ENCODE results near the gene BLZF1.

BLZF1 gene

DNA sequence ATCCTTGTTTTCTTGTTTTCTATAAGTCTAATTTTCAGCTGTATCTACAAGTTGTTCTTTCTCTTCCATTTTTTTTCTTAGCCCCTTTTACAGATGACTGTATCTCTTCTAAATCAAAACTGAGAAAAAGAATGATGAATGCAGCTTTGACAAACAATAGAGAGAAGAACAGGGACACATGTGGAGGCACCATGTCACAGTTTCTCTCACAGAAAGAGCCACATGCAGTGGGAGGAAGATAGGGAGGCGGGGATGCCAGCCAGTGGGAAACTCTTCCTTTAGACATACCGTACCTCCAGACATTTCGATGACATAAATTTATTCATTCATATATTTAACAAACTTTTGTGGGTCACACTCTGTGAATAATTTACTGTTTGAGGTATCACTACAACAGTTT is 45.9 kb upstream of the BLZF1 start:
- Histone ChIP-seq H3K36me3 (ENCODE audit: low read length) (no peaks in the 10 kb centered on the region), H2AFZ (ENCODE audit: low read depth, low read length, severe bottlenecking) (no peak overlapping the region), H3K4me3 (ENCODE audit: insufficient read depth, low read length, poor library complexity, severe bottlenecking) (no peak overlapping the region), H3K9me2 (replicated peaks; ENCODE audit: insufficient read depth, low read length) (no peaks in the 10 kb centered on the region), H3K4me2 (ENCODE audit: low read depth, low read length, poor library complexity, severe bottlenecking) (no peak overlapping the region), H3K79me2 (ENCODE audit: insufficient read depth, low read length) (no peaks in the 10 kb centered on the region), H3F3A (ENCODE audit: insufficient read depth) (no peaks in the 10 kb centered on the region), H4K20me1 (ENCODE audit: low read depth, low read length) (no peaks in the 10 kb centered on the region; the same call in 1 of the 2 replicates), H3K27me3 (ENCODE audit: low read length) (no peaks in the 10 kb centered on the region), H3K27ac (ENCODE audit: low read depth, low read length) (no peak overlapping the region), H3K9ac (ENCODE audit: low read length) (no peak overlapping the region), H3K9me3 (ENCODE audit: insufficient read depth, low read length) (no peaks in the 10 kb centered on the region)
- TF ChIP-seq, protein P1, sequence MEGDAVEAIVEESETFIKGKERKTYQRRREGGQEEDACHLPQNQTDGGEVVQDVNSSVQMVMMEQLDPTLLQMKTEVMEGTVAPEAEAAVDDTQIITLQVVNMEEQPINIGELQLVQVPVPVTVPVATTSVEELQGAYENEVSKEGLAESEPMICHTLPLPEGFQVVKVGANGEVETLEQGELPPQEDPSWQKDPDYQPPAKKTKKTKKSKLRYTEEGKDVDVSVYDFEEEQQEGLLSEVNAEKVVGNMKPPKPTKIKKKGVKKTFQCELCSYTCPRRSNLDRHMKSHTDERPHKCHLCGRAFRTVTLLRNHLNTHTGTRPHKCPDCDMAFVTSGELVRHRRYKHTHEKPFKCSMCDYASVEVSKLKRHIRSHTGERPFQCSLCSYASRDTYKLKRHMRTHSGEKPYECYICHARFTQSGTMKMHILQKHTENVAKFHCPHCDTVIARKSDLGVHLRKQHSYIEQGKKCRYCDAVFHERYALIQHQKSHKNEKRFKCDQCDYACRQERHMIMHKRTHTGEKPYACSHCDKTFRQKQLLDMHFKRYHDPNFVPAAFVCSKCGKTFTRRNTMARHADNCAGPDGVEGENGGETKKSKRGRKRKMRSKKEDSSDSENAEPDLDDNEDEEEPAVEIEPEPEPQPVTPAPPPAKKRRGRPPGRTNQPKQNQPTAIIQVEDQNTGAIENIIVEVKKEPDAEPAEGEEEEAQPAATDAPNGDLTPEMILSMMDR (IDR thresholded peaks at IDR 0.05; ENCODE audit: insufficient read depth, low read length, poor library complexity, severe bottlenecking) = no peak
- TF ChIP-seq EZH2phosphoT487 (conservative IDR thresholded peaks at IDR 0.05; ENCODE audit: low read length) = no peak

DNA sequence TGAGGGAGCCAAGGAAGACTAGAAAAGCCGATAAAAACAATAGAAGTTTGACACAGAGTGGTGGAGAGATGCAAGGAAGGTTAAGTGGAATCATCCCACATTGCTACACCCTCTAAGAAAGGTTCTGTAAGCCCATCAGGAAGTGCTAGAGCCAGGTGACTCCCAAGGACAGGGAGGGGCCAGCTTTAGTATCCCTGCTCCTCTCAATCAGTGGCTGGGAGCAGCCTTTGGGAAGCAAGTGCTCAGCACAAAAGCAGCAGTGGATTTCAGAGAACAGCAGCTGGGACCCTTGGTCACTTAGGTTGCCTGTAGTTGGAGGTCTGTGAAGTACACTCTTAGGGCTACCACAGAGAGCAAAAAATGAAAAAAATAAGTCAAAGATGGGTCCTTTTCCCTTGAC is 42.9 kb upstream of the BLZF1 start:
- Histone ChIP-seq H2AFZ (ENCODE audit: low read depth, low read length, severe bottlenecking) (no peak overlapping the region), H3K27ac (ENCODE audit: low read depth, low read length) (no peak overlapping the region), H3K36me3 (ENCODE audit: low read length) (no peaks in the 10 kb centered on the region), H3F3A (ENCODE audit: insufficient read depth) (no peaks in the 10 kb centered on the region), H3K9me3 (ENCODE audit: insufficient read depth, low read length) (no peaks in the 10 kb centered on the region), H4K20me1 (ENCODE audit: low read depth, low read length) (no peaks in the 10 kb centered on the region; the same call in 1 of the 2 replicates), H3K4me3 (ENCODE audit: insufficient read depth, low read length, poor library complexity, severe bottlenecking) (no peak overlapping the region), H3K9ac (ENCODE audit: low read length) (no peak overlapping the region), H3K79me2 (ENCODE audit: insufficient read depth, low read length) (no peaks in the 10 kb centered on the region), H3K4me2 (ENCODE audit: low read depth, low read length, poor library complexity, severe bottlenecking) (no peak overlapping the region), H3K27me3 (ENCODE audit: low read length) (no peaks in the 10 kb centered on the region), H3K9me2 (replicated peaks; ENCODE audit: insufficient read depth, low read length) (no peaks in the 10 kb centered on the region)
- no peak for TF ChIP-seq EZH2phosphoT487 (conservative IDR thresholded peaks at IDR 0.05; ENCODE audit: low read length)
- TF ChIP-seq, protein P1 (IDR thresholded peaks at IDR 0.05; ENCODE audit: insufficient read depth, low read length, poor library complexity, severe bottlenecking) = no peak

DNA sequence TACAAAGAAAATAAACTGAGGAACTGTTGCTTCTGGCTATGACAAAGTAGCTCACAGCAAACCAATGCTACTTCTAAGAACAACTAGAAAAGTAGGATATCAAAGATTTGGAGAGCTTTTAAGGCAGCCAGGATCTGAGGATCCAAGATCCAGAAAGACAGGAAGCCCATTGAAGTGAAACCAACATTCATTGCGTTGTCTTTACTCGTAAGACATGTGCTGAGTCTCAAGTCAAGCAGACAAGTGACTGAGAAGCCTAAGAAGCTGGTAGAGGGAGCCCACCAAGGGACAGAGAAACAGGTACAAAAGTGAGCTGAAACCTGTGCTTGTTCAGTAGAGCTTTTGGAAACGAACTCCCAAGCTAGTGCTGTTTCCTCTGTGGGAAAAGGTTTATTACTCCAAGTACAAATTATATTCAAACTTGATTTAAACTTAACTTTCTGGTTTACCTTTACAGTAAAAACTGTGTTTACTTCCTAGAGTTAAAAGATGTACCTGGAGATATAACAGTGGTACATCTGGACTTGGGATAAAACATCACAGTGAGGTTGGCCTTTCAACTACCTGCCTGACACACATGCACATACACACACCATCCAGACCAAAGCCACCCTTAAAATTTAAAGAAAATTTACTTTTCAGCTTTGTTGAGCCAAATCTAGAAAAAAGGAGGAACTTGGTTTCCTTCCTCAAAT is 41.6 kb upstream of the BLZF1 start:
- Histone ChIP-seq H3K9me3 (ENCODE audit: insufficient read depth, low read length) (no peaks in the 10 kb centered on the region), H4K20me1 (ENCODE audit: low read depth, low read length) (no peaks in the 10 kb centered on the region; the same call in 1 of the 2 replicates), H3K27ac (ENCODE audit: low read depth, low read length) (no peak overlapping the region), H3K4me2 (ENCODE audit: low read depth, low read length, poor library complexity, severe bottlenecking) (no peak overlapping the region), H3K36me3 (ENCODE audit: low read length) (no peaks in the 10 kb centered on the region), H2AFZ (ENCODE audit: low read depth, low read length, severe bottlenecking) (no peak overlapping the region), H3K9ac (ENCODE audit: low read length) (no peak overlapping the region), H3K27me3 (ENCODE audit: low read length) (no peaks in the 10 kb centered on the region), H3F3A (ENCODE audit: insufficient read depth) (no peaks in the 10 kb centered on the region), H3K79me2 (ENCODE audit: insufficient read depth, low read length) (no peaks in the 10 kb centered on the region), H3K9me2 (replicated peaks; ENCODE audit: insufficient read depth, low read length) (no peaks in the 10 kb centered on the region), H3K4me3 (ENCODE audit: insufficient read depth, low read length, poor library complexity, severe bottlenecking) (no peak overlapping the region)
- TF ChIP-seq, protein P1 (IDR thresholded peaks at IDR 0.05; ENCODE audit: insufficient read depth, low read length, poor library complexity, severe bottlenecking) = no peak
- no peak for TF ChIP-seq EZH2phosphoT487 (conservative IDR thresholded peaks at IDR 0.05; ENCODE audit: low read length)
